Measurements from ENCODE around the gene CERK.

CERK gene

DNA sequence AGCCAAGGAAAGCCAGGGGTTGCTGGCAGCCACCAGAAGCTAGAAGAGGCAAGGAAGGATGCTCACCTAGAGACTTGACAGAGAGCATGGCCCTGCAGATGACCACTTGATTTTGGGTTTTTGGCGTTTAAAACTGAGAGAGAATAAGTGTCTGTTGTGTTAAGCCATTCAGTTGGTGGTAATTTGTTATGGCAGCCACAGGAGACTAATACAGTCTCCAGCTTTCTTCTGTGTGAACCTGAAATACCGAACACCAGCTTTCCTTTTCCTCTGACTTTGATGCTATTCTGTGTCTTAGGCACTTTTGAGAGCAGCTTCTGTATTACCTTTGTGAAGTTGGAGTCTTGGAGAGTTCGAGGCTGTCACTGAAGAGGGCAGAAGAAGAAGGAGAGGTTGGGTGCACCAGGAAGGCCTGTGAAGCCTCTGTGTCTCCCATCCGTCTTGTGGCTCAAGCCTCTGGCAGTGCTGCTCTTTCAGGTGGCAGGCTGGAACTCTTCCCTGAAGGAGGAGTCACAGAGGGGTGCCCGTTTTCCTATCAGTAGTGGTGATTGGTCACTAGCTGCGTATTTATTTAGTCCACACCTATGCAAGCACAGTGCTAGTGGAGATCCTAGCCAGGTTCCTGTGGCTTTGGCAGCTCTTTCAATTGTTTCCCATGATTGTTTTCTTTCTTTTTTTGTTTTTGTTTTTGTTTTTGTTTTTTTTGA lies 26.9 kb upstream of the CERK start:
- no peak for FAIRE-seq
- no peak for DNase-seq (ENCODE audit: insufficient read length, low spot score)

GRCh38 chr22:46764140-46764680 lies 26.2 kb upstream of the CERK start:
- DNase-seq (ENCODE audit: insufficient read length, low spot score) (no peak), FAIRE-seq (no peak)

- DNase-seq (ENCODE audit: insufficient read length, low spot score) = peak; percentile 63
- peak; percentile 78 for FAIRE-seq
Measured at GRCh38 chr22:46763051-46763705, 25.1 kb upstream of the CERK start.

DNA sequence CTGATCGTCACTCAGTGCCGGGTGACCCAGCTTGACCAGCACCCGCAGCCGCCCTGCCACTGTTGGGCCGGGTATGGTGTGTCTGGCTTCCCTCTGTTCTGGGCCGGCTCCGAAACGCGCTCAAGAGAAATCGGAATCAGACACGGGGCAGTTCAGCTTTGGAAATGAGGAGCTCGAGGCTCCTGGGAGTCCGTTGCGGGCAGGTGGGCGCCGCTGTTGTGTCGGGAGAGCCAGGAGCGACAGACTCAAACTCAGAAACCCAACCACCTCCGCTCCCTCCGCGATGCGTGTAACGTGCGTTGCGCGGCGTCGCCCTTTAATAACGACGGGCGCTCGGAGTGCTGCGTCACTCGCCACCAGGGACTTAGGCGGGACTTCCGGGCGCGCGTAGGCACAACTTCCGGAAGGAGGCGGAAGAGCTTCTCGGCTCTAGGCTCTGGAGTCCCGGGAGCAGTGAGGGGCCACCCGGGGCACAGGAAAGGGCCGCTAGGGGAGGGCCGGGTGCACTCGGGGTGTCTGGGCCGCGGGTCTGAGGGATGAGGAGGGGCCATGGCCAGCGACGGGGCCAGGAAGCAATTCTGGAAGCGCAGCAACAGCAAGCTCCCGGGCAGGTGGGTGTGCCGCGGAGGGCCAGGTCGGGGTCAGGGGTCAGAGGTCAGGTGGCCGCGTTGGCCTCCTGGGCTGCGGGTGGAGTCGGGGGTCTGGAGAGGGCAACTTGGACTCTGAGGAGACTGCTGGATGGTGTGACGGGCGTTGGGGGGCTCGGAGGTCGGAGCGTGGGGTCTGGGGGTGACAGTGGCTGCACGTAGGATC lies 24.4 kb upstream of the CERK start, which contains the start of gene TBC1D22A:
Gene TBC1D22A, plus strand, starts transcription at position 413 of the 813 bp plus-strand sequence. Its CDS starts 137 bp downstream, at position 550.
- FAIRE-seq (peak; percentile 96), DNase-seq (ENCODE audit: insufficient read length, low spot score) (peak; percentile 90)

DNA sequence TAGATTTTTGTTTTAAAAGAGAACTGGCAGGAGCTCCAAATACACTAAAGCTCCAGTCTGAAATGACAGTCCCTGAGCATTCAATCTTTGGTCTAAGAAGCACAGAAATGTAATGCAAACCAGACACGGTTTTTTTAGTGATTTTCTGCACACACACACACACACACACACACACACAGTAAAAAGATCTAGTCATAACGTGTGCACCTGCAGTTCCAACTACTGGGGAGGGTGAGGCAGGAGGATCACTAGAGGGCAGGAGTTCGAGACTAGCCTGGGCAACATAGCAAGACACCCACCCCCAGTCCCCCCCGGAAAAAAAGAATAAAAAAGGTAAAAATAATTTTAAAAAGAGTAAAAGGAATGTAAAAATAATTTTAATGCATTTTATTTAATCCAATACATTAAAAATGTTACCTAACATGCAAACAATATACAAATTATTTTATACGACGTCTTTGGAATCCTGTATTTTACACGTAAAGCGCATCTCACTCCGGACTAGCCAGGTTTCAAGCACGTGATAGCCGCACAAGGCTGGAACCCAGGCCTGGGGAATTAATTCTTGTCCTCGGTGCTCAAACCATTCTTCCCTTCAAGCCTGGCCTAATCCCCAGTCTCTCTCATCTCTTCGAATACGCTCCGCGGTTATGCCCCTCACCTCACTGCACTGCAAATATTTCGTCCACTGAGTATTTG lies 23.6 kb upstream of the CERK start:
- no peak for FAIRE-seq

DNA sequence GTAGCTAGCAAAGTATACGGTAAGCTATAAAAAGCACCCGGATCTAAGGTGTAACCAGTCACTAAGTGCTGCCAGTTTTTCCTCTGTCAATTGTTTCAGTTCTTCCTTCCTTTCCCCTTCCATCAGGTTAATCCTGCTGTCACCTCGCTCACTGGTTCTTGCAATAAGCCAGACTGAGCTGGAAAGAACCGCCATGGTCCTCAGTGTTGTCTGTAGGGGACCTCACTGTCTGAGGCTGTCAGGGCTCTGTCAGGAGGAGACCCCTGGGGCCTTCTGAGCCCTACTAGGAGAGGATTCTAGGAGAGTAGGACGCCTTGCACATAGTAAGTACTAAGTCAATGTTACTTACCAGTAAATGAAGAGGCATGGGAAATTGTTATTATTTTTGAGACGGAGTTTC lies 23.0 kb upstream of the CERK start:
- FAIRE-seq (no peak), DNase-seq (ENCODE audit: insufficient read length, low spot score) (no peak)

More for the DNA sequence above, 23.6 kb upstream of the CERK start:
- DNase-seq (ENCODE audit: insufficient read length, low spot score) = no peak

DNA sequence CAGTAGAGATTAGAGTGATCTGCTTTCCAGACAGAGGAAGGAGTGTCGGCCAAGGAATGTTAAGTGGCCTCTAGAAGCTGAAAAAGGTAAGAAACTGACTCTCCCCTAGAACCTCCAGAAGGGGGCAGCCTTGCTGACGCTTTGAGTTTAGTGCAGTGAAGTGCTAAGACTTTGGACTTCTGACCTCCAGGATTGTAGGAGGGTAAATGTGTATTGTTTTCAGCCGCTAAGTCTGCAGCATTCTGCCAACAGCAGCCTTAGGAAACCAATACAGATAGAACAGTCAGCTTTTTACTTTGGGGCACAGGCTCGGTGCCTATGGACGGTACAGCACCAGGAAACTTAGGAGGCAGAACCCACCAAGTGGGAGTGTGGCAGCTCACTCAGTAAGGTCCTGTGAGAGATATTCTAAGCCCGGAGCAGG lies 20.8 kb upstream of the CERK start:
- DNase-seq (ENCODE audit: insufficient read length, low spot score) (no peak), FAIRE-seq (peak; percentile 81)

DNA sequence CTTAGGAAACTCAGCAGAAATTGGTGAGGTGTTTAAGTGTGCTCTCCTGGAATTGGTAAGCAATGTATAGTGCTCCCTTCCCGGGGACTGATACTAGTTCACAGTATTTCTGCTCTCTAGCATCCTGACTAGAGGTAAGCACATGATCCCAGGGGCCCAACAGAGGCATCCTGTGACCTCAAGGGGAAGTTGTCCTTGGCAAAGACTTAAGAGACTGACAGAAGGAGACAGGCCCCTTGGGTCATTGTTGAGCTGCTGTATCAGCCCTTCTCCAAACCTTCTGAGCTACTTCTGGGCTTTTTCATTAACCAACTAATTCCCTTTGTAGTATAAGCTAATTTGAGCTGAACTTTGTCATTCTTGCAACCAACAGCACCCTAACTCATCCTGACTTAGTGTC lies 20.1 kb upstream of the CERK start:
- FAIRE-seq (no peak), DNase-seq (ENCODE audit: insufficient read length, low spot score) (no peak)

DNA sequence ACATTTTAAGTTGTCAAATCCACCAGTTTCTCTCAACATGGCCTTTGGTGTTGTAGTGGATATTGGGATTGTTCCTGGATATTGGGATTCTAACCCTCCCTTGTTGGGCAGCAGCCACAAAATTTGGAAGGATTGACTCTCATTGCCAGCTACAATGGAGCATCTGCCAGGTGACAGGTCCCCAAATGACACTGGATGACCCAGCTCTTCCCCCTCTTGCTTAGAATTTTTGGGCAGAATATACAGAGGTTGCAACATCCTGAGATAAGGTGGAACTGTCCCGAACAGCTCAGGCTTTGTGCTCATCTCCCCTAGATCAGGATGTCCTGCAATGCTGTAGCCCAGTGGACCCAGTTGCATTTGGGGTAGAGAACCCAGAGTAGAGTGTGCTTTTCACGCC lies 19.1 kb upstream of the CERK start:
- FAIRE-seq (no peak), DNase-seq (ENCODE audit: insufficient read length, low spot score) (no peak)

DNA sequence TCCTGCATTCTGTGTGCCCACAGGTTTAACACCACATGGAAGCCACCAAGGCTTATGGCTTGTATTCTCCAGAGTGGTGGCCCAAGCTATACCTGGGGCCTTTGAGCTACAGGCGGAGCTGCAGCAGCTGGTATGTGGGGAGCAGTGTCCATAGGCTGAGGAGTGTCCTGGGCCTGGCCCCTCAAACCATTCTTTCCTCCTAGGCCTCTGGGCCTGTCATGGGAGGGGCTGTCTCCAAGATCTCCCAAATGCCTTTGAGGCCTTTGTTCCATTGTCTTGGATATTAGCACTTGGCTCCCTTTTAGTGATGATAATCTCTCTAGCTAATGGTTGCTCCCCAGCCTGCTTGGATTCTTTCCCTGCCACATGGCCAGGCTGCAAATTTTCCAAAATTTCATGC lies 18.0 kb upstream of the CERK start:
- FAIRE-seq (no peak), DNase-seq (ENCODE audit: insufficient read length, low spot score) (no peak)

DNA sequence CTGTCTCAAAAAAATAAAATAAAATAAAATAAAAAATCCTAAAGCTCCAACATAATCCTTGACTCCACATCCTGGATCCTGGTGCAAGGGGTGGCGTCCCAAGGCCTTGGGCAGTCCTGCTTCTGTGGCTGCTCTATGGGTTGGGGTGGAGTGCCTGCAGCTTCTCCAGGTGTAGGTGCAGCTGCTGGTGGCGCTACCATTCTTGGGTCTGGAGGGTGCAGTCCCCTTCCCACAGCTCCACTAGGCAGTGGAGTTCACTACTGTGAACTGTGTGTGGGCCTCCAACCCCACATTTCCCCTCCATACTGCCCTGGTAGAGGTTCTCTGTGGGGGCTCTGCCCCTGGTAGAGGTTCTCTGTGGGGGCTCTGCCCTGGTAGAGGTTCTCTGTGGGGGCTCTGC lies 17.5 kb upstream of the CERK start:
- DNase-seq (ENCODE audit: insufficient read length, low spot score) = no peak
- FAIRE-seq = no peak

DNA sequence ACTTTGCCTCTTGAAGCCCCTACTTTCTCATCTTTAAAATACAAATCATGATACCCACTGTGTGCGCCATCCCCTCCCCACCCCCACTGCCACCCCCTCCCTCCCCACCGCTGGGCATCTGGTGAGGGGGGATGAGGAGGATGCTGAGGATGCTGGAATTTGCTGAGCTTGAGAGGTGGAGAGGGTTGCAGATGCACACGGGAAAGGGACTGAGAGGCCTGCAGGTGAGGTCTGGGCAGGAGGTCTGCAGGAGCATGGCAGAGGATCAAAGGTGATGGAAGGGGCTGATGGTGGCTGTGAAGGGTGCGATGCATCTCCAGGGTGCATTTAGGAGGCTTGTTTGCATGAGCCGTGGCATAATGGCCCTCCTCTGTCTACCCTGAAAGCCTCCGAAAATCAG lies 16.8 kb upstream of the CERK start:
- FAIRE-seq = no peak
- no peak for DNase-seq (ENCODE audit: insufficient read length, low spot score)

DNA sequence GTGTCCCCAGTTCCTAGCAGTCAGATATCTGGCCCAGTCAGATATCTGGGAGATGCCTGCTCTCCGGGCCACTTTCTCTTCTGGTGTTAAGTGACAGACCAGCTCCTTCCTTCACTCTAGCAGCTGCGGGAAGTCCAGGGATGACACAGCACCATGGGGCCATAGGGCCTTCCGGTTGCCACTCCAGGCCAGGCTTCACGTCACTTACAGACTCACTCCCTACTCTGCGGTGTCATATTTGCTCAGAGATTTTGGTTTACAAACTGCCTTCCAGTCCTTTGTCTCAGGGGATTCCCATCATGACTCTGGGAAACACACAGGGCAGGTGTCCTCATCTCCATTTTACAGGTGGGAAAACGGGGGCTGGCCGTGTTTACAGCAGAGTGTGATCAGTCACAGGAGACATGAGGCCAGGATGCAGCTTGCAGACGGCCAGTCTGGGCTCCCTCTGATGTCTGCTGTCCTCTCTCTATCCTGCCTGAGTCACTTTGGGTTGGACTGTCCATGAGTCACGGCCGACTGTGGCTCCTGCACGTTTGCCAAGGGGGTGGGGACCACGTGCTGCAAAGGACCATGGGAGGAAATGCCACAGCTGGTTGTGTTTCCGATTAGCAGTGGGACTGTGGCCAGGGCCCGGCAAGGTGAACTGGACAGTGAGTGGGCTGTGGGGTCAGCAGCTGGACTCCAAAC lies 16.2 kb upstream of the CERK start:
- FAIRE-seq = no peak
- DNase-seq (ENCODE audit: insufficient read length, low spot score) = no peak

DNA sequence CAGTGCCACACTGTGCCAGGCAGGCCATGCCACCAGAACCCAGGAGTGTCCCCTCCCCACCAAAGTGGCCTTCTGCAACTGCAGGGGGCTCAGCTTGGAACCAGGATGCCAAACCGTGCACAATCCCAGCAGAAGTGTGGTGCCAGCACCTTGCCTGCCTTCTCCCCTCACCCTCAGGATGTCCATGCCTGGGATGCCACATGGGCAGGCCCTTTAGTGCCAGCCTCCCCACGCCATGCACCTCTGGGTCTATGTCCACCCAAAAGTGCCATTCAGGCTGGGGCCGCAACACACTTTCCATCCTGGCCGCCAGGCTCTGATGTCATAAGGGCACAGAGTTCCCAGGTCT lies 15.7 kb upstream of the CERK start:
- no peak for FAIRE-seq
- DNase-seq (ENCODE audit: insufficient read length, low spot score) = no peak

DNA sequence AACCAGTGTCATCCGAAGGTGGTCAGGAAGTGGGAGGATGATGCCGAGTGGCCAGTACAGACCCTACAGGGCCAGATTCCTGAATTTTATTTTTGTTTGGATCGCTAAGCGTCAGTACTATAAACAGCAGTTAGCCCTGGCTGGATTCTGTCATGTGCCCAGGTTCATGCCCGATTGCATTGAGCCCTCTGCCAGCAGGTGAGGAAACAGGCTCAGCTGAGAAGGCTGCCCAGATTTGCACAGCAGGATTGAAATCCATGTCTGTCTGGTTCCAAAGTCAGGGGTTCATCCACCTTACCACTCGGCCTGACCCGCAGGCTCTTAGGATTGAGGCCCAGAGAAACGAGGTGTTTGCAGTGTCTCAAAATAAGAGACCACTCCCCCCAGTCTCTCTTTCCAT lies 15.3 kb upstream of the CERK start:
- FAIRE-seq (no peak), DNase-seq (ENCODE audit: insufficient read length, low spot score) (no peak)

DNA sequence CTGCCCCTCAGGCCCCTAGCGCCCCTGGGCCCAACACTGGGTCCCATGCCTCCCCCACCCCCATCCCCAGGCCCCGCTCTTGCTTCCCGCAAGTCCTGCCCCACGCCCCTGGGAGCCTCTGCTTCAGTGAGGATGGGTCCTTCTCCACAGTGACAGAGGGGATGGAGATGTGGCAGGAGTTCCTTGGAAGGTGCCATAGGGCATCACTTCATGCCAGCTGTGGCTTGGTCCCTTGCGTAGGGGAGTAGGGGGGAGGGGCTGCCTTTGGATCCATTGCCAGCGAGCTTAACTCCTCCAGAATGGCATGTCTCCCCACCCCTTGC lies 14.9 kb upstream of the CERK start:
- FAIRE-seq (no peak), DNase-seq (ENCODE audit: insufficient read length, low spot score) (no peak)

DNA sequence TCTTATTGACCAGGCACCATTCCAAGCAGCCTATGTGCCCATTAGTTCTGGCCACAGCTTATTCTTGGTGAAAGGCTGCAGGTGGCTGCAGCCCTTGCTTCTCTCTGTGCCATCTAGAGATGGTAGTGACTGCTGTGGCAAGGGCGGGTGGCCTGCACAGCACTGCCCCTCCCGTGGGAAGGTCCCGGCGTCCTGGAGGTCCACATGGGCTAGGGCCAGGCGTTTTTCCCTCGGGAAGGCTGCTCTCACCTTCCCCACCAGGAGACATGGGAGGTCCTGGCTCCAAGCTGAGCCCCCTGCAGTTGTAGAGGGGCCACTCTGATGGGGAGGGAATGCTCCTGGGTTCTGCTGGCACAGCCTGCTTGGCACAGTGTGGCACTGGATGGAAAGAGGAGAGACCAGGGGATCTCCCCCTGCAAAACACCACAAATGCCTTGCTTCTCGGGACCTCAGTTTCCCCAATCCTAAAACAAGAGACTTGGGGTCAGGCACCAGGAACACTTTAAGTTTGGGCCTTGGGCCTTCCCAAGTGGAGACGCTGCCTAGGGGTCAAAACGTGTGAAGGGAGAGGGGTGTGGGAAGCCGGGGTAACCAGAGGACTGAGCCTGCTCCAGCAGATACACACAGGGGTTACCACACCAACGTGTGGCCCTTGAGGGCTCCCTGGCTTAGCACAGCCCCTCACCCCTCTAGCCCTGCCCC lies 14.4 kb upstream of the CERK start:
- no peak for DNase-seq (ENCODE audit: insufficient read length, low spot score)
- no peak for FAIRE-seq

DNA sequence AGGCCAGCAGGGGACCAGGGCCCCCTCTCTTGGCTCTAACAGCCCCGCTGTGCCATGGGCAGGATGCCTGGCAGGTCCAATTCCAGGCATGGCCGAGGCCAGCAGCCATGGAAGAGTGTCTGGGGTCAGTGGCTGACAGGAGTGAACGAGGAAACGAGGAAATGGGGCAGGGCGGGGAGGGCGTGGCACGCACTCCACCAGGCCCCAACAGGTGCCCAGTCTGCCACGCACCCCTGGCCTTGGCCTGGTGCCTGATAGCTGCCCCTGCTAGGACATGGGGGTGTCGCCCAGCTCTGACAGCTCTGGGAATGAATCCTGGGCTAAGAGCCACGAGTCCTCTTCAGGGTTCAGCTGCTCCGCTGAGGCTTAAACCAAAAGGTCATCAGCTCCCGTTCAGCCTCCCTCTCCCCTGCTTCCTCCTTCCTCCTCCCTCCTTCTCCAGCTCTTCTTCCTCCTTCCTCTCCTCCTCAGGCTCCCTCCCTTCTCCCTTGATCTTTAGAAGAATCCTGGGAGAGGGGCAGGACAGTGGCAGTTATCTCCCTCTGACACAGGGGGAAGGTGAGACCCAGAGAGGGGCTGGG lies 12.9 kb upstream of the CERK start:
- FAIRE-seq = no peak

GRCh38 chr22:46750530-46750800 lies 12.4 kb upstream of the CERK start:
- DNase-seq (ENCODE audit: insufficient read length, low spot score) = no peak
- no peak for FAIRE-seq

More for the DNA sequence above, 12.9 kb upstream of the CERK start:
- DNase-seq (ENCODE audit: insufficient read length, low spot score) = no peak
